Naive thymus-derived CD4-positive, alpha-beta T cell (primary cell): ENCODE data around the gene FOXA3. TPM values are rescaled to one million over a fixed set of nuclear protein-coding genes. Genes with fewer than 3 reads are reported as not detected.

Source experiments
- ATAC-seq: fragments of 150-1000 bp; cut with Tn5 transposase; 2 replicates; pipeline ENCODE4 v1.10.0; 2021; ENCODE audit warnings: mild to moderate bottlenecking, moderate library complexity
- CTCF ChIA-PET: fragments of 350-600 bp; sonication (Branson Sonifier 250); formaldehyde crosslinking; loops from one replicate; lab custom pipeline; 2021; ENCODE audit warnings: antibody characterized with exemption; lab: Charles Lee
- POLR2A ChIA-PET: fragments of 350-600 bp; sonication (Branson Sonifier 250); formaldehyde crosslinking; loops from one replicate; lab custom pipeline; 2021; ENCODE audit warnings: antibody characterized with exemption, inconsistent platforms; lab: Charles Lee
- DNase-seq, 9 donors: peaks; one replicate each; pipeline versions ENCODE4 v3.0.0 to v3.0.0-alpha.2; 2020 to 2022; ENCODE audit warnings: mixed read lengths in 1 of 9
- H3K27ac ChIP-seq: one replicate; pipeline ENCODE4 v1.7.0; 2013; ENCODE audit warnings: mild to moderate bottlenecking, low read depth, low read length, moderate library complexity
- H3K27me3 ChIP-seq, 2 donors: one replicate each; pipeline ENCODE4 v1.7.0; 2013; ENCODE audit warnings: low read length in 2 of 2, mild to moderate bottlenecking in 2 of 2, moderate library complexity in 2 of 2; ENCODE audit not compliant: control insufficient read depth in 2 of 2, insufficient read depth in 2 of 2
- H3K36me3 ChIP-seq, 3 experiments: 1 replicate in 2 of 3; 2 replicates in 1 of 3; pipeline ENCODE4 v1.7.0; 2013; ENCODE audit warnings: low read length in 3 of 3, mild to moderate bottlenecking in 3 of 3, moderate library complexity in 1 of 3; ENCODE audit not compliant: insufficient read depth in 3 of 3, control insufficient read depth in 2 of 3
- H3K4me1 ChIP-seq, 2 donors: one replicate each; pipeline ENCODE4 v1.7.0; 2013; ENCODE audit warnings: low read length in 2 of 2, mild to moderate bottlenecking in 2 of 2, moderate library complexity in 1 of 2; ENCODE audit not compliant: control insufficient read depth in 2 of 2, insufficient read depth in 2 of 2
- H3K4me3 ChIP-seq: 2 replicates; pipeline ENCODE4 v1.7.0; 2013; ENCODE audit warnings: mild to moderate bottlenecking, low read length
- H3K9me3 ChIP-seq, 3 experiments: 1 replicate in 2 of 3; 2 replicates in 1 of 3; pipeline ENCODE4 v1.7.0; 2013; ENCODE audit warnings: low read length in 3 of 3; ENCODE audit not compliant: control insufficient read depth in 2 of 3
- H3K27ac Mint-ChIP-seq, 9 donors: one replicate each; pipeline ENCODE4 v1.8.0; 2020 to 2022; ENCODE audit warnings: mixed read lengths in 9 of 9, mild to moderate bottlenecking in 8 of 9, moderate library complexity in 5 of 9, inconsistent platforms in 2 of 9
- H3K27me3 Mint-ChIP-seq, 5 donors: one replicate each; pipeline ENCODE4 v1.8.0; 2021 to 2022; ENCODE audit warnings: mixed read lengths in 5 of 5, mild to moderate bottlenecking in 1 of 5
- H3K36me3 Mint-ChIP-seq, 5 donors: one replicate each; pipeline ENCODE4 v1.8.0; 2020 to 2022; ENCODE audit warnings: mixed read lengths in 5 of 5, mild to moderate bottlenecking in 3 of 5, inconsistent platforms in 1 of 5
- H3K4me1 Mint-ChIP-seq, 7 donors: one replicate each; pipeline ENCODE4 v1.8.0; 2020 to 2022; ENCODE audit warnings: mixed read lengths in 7 of 7, mild to moderate bottlenecking in 3 of 7, inconsistent platforms in 1 of 7
- H3K4me3 Mint-ChIP-seq, 10 donors: one replicate each; pipeline ENCODE4 v1.8.0; 2020 to 2022; ENCODE audit warnings: mild to moderate bottlenecking in 10 of 10, mixed read lengths in 10 of 10, moderate library complexity in 6 of 10, inconsistent platforms in 2 of 10
- H3K9me3 Mint-ChIP-seq, 11 donors: one replicate each; pipeline ENCODE4 v1.8.0; 2020 to 2022; ENCODE audit warnings: mixed read lengths in 11 of 11, mild to moderate bottlenecking in 4 of 11, inconsistent platforms in 1 of 11, moderate library complexity in 1 of 11
- intact Hi-C, 2 donors: fragments of 100-400 bp; cut with micrococcal nuclease; formaldehyde crosslinking; loops; one replicate each; pipeline ENCODE4 v1.15.1; 2023
- polyA plus RNA-seq, 2 donors: library from polyadenylated mRNA; unstranded; fragments of 300-500 nt; fragmentation: Illumina TruSeq; gene quantifications; one replicate each; pipeline ENCODE4 v1.2.3, GENCODE V29; 2021
- total RNA-seq, 6 experiments: library from RNA in 5 of 6; stranded (reverse) in 5 of 6; gene quantifications; 1 replicate in 5 of 6; 2 replicates in 1 of 6; pipeline ENCODE4 v1.2.3 and lab custom pipeline; 2021 to 2026

Gene FOXA3
- total and polyA plus RNA-seq, 7 experiments from 2014 or later = not detected

DNA sequence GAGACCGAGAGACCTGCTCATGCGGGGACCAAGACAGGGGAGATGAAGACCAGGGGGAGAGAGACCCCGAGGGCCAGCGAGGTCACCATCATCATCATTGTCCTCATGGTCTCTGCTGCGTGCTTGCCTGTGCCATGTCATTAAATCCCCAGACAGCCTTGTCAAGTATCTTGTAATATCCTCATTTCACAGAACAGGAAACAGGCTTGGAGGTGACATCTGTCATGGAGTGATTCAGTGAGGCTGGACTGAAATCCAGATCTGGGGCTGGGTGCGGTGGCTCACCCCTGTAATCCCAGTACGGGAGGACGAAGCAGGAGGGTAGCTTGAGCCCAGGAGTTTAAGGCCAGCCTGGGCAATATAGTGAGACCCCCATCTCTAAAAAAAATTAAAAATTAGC is 56.3 kb downstream of the FOXA3 start:
- peak overlapping the region in 1 of 10 donors; percentile 60 for H3K4me3 Mint-ChIP-seq
- H3K27ac Mint-ChIP-seq = peak overlapping the region in 1 of 9 donors; percentile 75
- Histone ChIP-seq H3K27me3 (no peaks in the 10 kb centered on the region), H3K27ac (no peak overlapping the region), H3K4me3 (no peak overlapping the region), H3K36me3 (no peaks in the 10 kb centered on the region), H3K4me1 (no peaks in the 10 kb centered on the region), H3K9me3 (no peaks in the 10 kb centered on the region)
- ATAC-seq (no peak), DNase-seq (no peak)
- H3K36me3 Mint-ChIP-seq = no peaks in the 10 kb centered on the region
- peaks cover 0 to 9% (median 2%) of the 10 kb centered on the region in 5 donors for H3K27me3 Mint-ChIP-seq
- H3K9me3 Mint-ChIP-seq = peaks cover 0 to 2% (median 0%) of the 10 kb centered on the region in 11 donors
- intact Hi-C loops = no loop called here
- ChIA-PET CTCF (no interaction called here), POLR2A (no interaction called here)
- peaks cover 0 to 45% (median 0%) of the 10 kb centered on the region in 7 donors for H3K4me1 Mint-ChIP-seq

DNA sequence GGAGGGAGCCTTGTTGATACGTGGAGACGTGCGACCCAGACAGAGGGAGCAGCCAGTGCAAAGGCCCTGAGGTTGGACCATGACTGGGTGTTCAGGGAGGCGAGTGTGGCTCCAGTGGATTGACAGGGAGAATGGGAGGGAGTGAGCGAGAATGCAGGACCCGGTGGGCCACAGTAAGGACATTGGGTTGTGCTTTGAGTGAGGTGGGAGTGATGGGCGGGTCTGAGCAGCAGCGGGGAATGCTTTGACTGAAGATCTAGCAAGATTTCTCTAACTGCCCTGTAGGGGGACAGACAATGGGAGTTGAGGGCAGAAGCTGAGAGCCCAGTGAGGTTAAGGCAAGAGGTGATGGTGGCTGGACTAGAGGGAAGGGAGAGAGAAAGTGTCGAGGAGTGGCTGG is 58.2 kb downstream of the FOXA3 start:
- Histone ChIP-seq H3K36me3 (no peaks in the 10 kb centered on the region), H3K9me3 (no peaks in the 10 kb centered on the region), H3K4me3 (no peak overlapping the region), H3K27me3 (no peaks in the 10 kb centered on the region), H3K27ac (no peak overlapping the region), H3K4me1 (no peaks in the 10 kb centered on the region)
- H3K4me1 Mint-ChIP-seq = peaks cover 0 to 38% (median under 1%) of the 10 kb centered on the region in 7 donors
- intact Hi-C loops = no loop called here
- H3K27ac Mint-ChIP-seq = peak overlapping the region in 1 of 9 donors; percentile 68
- H3K36me3 Mint-ChIP-seq = no peaks in the 10 kb centered on the region
- H3K4me3 Mint-ChIP-seq = no peak overlapping the region
- ATAC-seq (no peak), DNase-seq (no peak)
- peaks cover 0 to 5% (median 0%) of the 10 kb centered on the region in 5 donors for H3K27me3 Mint-ChIP-seq
- ChIA-PET CTCF (no interaction called here), POLR2A (interaction anchor here (0.7 kb wide), 1 partner anchor 564 kb away, joined by 3 read pairs; no protein-coding TSS in a partner anchor)
- peaks cover 0 to 2% (median 0%) of the 10 kb centered on the region in 11 donors for H3K9me3 Mint-ChIP-seq

Other genes with a start within 250 kb of the FOXA3 start
- 100 to 1,000 TPM in 1 of 5 experiments, 10 to 100 TPM in 4; 57.4 to 128 (median 58.6) TPM for gene EML2, start 224.9 kb upstream of the FOXA3 start, total RNA-seq
- 10 to 100 TPM; 11.3 to 17.5 TPM for gene EML2, start 224.9 kb upstream of the FOXA3 start, polyA plus RNA-seq
- 1 to 10 TPM; 4.6 to 7.4 (median 6.0) TPM for gene GIPR, start 196.1 kb upstream of the FOXA3 start, total RNA-seq
- gene GIPR, start 196.1 kb upstream of the FOXA3 start, polyA plus RNA-seq = under 1 TPM in 1 of 2 donors, not detected in 1; 0.15 TPM
- 100 to 1,000 TPM; 301 to 537 (median 405) TPM for gene SNRPD2, start 172.4 kb upstream of the FOXA3 start, total RNA-seq
- gene SNRPD2, start 172.4 kb upstream of the FOXA3 start, polyA plus RNA-seq = 1,000 to 10,000 TPM; 1,209 to 1,262 TPM
- 1 to 10 TPM; 6.1 to 8.9 (median 7.9) TPM for gene QPCTL, start 171.7 kb upstream of the FOXA3 start, total RNA-seq
- gene QPCTL, start 171.7 kb upstream of the FOXA3 start, polyA plus RNA-seq = 1 to 10 TPM; 1.2 to 1.9 TPM
- gene FBXO46, start 133.4 kb upstream of the FOXA3 start, total RNA-seq = 10 to 100 TPM; 21.2 to 52.9 (median 36.6) TPM
- gene FBXO46, start 133.4 kb upstream of the FOXA3 start, polyA plus RNA-seq = 10 to 100 TPM; 11.1 to 17.5 TPM
- not detected for gene MEIOSIN, start 130.9 kb upstream of the FOXA3 start, total RNA-seq
- gene MEIOSIN, start 130.9 kb upstream of the FOXA3 start, polyA plus RNA-seq = not detected
- gene SIX5, start 95.1 kb upstream of the FOXA3 start, total RNA-seq = 1 to 10 TPM in 4 of 5 experiments, under 1 TPM in 1; 0.92 to 2.3 (median 1.1) TPM
- gene SIX5, start 95.1 kb upstream of the FOXA3 start, polyA plus RNA-seq = under 1 TPM; 0.15 to 0.17 TPM
- gene DMPK, start 81.8 kb upstream of the FOXA3 start, total RNA-seq = 10 to 100 TPM; 15.0 to 33.9 (median 25.2) TPM
- gene DMPK, start 81.8 kb upstream of the FOXA3 start, polyA plus RNA-seq = 1 to 10 TPM in 1 of 2 donors, under 1 TPM in 1; 0.20 to 1.8 TPM
- gene DMWD, start 71.5 kb upstream of the FOXA3 start, total RNA-seq = 10 to 100 TPM; 18.7 to 43.2 (median 35.4) TPM
- 1 to 10 TPM; 3.7 to 7.2 TPM for gene DMWD, start 71.5 kb upstream of the FOXA3 start, polyA plus RNA-seq
- gene RSPH6A, start 49.0 kb upstream of the FOXA3 start, total RNA-seq = under 1 TPM; 0.20 to 0.78 (median 0.56) TPM
- not detected for gene RSPH6A, start 49.0 kb upstream of the FOXA3 start, polyA plus RNA-seq
- 100 to 1,000 TPM in 1 of 5 experiments, 10 to 100 TPM in 4; 81.3 to 110 (median 96.4) TPM for gene SYMPK, start 1.2 kb upstream of the FOXA3 start, total RNA-seq
- 10 to 100 TPM in 1 of 2 donors, 1 to 10 TPM in 1; 9.9 to 22.7 TPM for gene SYMPK, start 1.2 kb upstream of the FOXA3 start, polyA plus RNA-seq
- 10 to 100 TPM; 16.4 to 38.7 (median 26.5) TPM for gene IRF2BP1, start 21.8 kb downstream of the FOXA3 start, total RNA-seq
- 10 to 100 TPM in 1 of 2 donors, 1 to 10 TPM in 1; 6.2 to 11.6 TPM for gene IRF2BP1, start 21.8 kb downstream of the FOXA3 start, polyA plus RNA-seq
- gene MYPOP, start 38.3 kb downstream of the FOXA3 start, total RNA-seq = 10 to 100 TPM in 3 of 5 experiments, 1 to 10 TPM in 2; 7.0 to 14.5 (median 11.2) TPM
- under 1 TPM; 0.15 to 0.40 TPM for gene MYPOP, start 38.3 kb downstream of the FOXA3 start, polyA plus RNA-seq
- not detected for gene NANOS2, start 50.5 kb downstream of the FOXA3 start, total RNA-seq
- gene NANOS2, start 50.5 kb downstream of the FOXA3 start, polyA plus RNA-seq = not detected
- under 1 TPM in 1 of 5 experiments, not detected in 4; 0.19 TPM for gene NOVA2, start 109.5 kb downstream of the FOXA3 start, total RNA-seq
- not detected for gene NOVA2, start 109.5 kb downstream of the FOXA3 start, polyA plus RNA-seq
- 10 to 100 TPM; 15.5 to 35.8 (median 25.3) TPM for gene CCDC61, start 131.1 kb downstream of the FOXA3 start, total RNA-seq
- 10 to 100 TPM; 10.1 to 12.9 TPM for gene CCDC61, start 131.1 kb downstream of the FOXA3 start, polyA plus RNA-seq
- gene PGLYRP1, start 158.7 kb downstream of the FOXA3 start, total RNA-seq = not detected
- not detected for gene PGLYRP1, start 158.7 kb downstream of the FOXA3 start, polyA plus RNA-seq
- not detected for gene IGFL4, start 176.7 kb downstream of the FOXA3 start, total RNA-seq
- not detected for gene IGFL4, start 176.7 kb downstream of the FOXA3 start, polyA plus RNA-seq